HG03469 (cell line): ENCODE results near the gene LRRTM4.

Experiments used
- ATAC-seq: cut with Tn5 transposase; IDR thresholded peaks from one replicate; pipeline ENCODE4 v1.9.1; 2021; ENCODE audit warnings: mild to moderate bottlenecking, moderate library complexity, moderate number of reproducible peaks; ENCODE audit not compliant: unreplicated experiment

Gene LRRTM4

GRCh38 chr2:76928026-76928425, 594.1 kb downstream of the LRRTM4 start:
- ATAC-seq = no peak

GRCh38 chr2:76921006-76921405, 601.2 kb downstream of the LRRTM4 start:
- ATAC-seq = no peak

GRCh38 chr2:76895469-76895868, 626.7 kb downstream of the LRRTM4 start:
- ATAC-seq = no peak

GRCh38 chr2:76870581-76870980, 651.6 kb downstream of the LRRTM4 start:
- no peak for ATAC-seq

GRCh38 chr2:76870011-76870410, 652.2 kb downstream of the LRRTM4 start:
- ATAC-seq = no peak

- no peak for ATAC-seq
Measured at GRCh38 chr2:76867854-76868253, 654.3 kb downstream of the LRRTM4 start.

DNA sequence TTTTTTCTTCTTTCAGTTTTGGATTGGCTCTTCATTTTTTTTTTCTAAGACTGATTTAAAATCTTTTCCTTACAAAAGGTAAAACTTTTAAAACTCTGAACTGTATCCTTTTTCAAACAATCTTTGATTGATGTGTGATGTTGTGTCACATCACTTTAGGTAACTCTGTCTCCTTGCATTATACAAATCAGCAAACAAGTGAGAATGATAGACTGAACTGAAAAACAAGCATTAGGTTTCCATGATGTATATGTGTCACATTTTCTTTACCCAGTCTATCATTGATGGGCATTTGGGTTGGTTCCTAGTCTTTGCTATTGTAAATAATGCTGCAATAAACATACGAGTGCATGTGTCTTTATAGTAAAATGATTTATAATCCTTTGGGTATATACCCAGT, 655.7 kb downstream of the LRRTM4 start:
- ATAC-seq = no peak

DNA sequence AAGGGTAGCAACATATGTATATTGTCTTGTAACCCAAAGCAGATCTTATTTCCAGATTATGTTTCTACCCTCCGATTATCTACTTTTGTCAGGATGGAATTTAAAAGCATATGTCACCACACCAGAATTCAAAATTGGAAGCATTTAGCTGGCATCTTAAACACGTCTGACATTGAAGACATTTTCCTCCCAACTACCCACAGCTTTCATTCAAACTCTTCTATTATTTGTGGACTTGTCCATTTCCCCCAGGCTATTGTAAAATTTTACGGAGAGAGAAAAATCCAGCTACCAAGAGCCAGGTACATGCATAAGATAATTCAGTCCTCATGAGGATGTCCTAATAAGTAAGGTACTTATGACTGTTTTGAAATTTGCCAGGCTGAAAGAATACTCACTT, 659.3 kb downstream of the LRRTM4 start:
- no peak for ATAC-seq

DNA sequence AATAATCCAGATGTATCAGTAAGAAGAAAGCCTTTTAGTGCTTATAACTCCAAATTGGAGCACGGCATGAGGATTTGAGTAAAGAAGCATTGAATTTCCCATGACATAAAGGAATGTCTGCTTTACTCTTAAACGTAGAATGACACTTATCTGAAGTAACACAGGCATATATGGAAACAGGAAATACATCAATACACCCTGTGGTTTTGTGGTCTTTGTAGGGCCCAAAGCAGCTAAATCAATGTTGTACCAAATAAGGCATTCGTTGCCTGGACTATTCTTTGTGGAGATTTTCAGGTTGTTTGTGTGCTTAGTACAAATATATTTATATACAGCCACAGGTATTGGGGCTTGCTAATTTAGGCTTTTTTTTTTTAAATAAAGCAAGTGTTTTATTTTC, 660.5 kb downstream of the LRRTM4 start:
- no peak for ATAC-seq

GRCh38 chr2:76851000-76851399, 671.2 kb downstream of the LRRTM4 start:
- no peak for ATAC-seq

DNA sequence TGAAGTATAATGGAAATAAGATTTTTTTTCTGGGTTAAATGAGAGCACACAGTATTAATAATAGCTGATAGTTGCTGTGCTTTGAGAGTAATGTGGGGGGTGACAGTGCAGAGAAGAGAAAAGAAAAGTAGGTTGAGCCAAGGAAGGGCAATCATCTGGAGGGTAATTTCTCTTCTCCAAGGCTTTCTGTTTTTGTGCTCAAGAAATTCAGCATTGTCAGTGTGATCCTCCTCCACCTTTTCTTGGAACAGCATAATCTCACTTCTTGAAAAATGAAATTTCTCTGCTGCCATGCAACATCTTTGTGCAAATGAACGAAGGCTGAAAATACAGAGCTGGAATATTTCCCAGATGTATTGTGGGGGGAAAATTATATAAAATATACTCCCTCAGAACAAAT, 673.1 kb downstream of the LRRTM4 start:
- no peak for ATAC-seq

GRCh38 chr2:76839826-76840225, 682.4 kb downstream of the LRRTM4 start:
- no peak for ATAC-seq

DNA sequence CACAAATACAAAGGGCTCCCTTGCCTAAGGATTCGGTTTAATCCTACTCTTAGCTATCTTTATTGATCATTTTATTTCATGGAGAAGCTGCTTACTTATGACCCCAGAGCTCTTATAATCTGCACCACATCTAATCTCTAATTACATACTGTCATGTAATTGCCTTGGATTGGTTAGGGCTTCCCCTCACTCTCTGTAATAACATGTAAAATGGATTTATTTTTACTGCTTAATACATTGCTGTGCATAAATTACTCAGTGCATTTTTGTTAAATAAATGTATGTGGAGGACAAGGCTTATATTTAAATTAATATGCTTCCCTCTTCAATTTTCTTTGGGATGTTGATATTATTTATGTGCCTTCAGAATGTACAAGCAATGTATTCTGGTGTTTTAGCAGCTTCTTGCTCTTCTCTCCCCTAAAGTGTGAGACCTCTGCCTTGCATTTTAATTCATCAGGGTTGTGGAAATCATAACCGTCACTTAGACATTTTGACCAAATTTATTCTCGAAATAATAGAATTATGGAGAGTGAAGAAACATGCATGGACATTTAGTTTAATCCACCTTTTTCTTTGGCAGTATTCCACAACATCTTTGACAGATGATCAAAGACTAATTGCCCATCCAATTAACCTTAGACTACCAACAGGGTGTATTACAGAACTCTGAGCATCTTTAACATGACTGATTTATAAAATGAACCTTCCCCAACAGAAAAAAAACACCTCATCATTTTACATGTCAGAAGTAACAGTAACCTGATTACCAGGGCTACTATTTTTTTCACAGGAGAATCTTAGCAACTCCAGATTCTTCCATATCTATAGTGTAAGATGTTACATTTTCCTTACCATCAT, 692.6 kb downstream of the LRRTM4 start:
- no peak for ATAC-seq

GRCh38 chr2:76826691-76827090, 695.5 kb downstream of the LRRTM4 start:
- ATAC-seq = no peak

GRCh38 chr2:76825140-76825970, 696.8 kb downstream of the LRRTM4 start:
- ATAC-seq = no peak

GRCh38 chr2:76821731-76822130, 700.4 kb downstream of the LRRTM4 start:
- ATAC-seq = no peak

GRCh38 chr2:76813084-76813483, 709.1 kb downstream of the LRRTM4 start:
- no peak for ATAC-seq

DNA sequence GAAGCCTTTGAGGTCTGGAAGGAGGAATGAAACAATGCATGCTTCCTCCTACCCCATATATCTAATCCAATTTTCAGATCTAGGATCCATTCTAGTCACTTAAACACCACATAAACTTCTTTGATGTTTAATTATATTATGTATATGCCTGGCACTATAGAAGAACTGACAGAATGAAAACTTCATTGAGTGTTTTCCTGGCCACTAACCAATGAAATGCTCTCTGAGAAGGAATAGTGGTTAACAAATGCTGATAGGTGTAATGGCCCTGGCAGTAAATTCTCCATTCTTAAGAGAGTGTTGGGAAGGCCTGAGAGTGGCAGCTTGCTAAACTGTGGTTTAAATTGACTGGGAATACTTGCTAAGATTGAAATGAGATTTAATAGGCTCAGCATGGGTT, 710.0 kb downstream of the LRRTM4 start:
- no peak for ATAC-seq

DNA sequence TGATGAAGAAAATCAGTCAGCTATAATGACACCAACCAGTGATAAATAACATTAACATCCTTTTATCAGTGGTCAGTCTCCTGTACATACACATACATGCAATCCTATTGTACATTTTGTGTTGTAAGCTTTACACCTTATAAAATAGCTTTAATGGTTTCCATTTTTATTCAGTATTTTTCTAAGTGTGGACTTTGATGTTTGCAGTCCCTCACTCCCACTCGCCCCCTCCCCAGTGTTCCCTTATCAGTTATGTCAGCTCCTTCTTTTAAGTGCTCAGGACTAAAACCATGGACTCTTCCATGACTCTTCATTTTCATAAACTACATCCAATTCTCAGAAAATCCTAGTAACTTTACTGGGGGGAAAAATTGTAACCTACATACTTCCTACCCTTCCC, 713.0 kb downstream of the LRRTM4 start:
- ATAC-seq = no peak

DNA sequence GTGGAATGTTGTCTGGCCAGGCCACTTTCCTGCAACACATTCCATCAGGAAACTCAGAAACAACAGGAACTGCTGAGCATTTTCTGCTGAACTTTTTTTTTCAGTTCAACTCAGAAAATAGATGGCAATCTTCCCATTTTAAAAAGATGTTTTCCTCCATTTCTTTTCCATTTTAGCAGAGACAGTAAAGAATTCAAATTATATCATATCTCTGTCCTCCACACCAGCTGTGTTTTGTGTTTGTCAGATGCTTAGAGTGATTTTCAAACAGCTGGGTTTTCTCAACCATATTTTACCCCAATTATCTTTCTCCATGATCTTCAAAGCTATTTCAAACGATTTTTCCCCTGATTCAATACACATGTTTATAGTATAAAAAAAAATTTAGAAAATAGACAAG, 713.4 kb downstream of the LRRTM4 start:
- no peak for ATAC-seq

DNA sequence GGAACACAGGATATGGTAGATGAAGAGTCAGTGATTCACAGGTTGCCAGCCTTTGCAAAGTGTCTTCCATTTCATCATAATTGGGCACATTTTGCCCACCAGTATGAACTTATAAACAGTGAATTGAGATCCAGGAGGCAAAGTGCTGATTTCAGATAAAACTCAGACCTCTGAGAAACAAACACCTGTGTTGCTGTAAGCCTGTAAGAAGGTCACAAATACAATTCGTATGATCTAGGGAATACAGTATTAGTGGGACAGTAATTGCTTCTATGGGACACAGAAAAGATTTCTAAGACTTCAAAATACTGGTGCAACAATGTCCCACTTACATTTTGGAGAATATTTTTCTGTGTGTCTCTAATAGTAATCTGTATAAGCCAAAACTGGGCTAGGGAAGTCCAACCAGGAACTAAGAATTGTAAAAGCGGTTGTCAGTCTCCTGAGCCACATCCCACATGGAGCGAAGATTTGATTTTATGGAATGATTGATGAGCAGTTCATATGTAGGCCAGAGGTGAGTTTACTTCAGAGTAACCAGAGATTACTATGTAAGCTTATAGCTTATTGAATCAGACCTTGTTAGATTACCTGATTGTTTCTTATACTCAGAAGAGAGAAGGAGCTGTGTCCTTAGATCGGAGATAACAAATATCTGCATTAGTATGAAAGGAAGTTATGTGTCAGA, 728.4 kb downstream of the LRRTM4 start:
- ATAC-seq = no peak
